Hepatocyte (in vitro differentiated cells): ENCODE measurements around the gene CALD1.

Source experiments
- CTCF ChIP-seq: fragments of 200-600 bp; sonication (generic); IDR thresholded peaks from 2 replicates; pipeline ENCODE4 v1.5.1; 2016; ENCODE audit warnings: antibody characterized with exemption, mild to moderate bottlenecking; ENCODE audit not compliant: poor library complexity
- EZH2 ChIP-seq: fragments of 200-600 bp; sonication (generic); IDR thresholded peaks from 2 replicates; pipeline ENCODE4 v1.6.1; 2016; ENCODE audit warnings: antibody characterized with exemption, mild to moderate bottlenecking, borderline replicate concordance
- EZH2phosphoT487 ChIP-seq: fragments of 200-600 bp; sonication (generic); IDR thresholded peaks from one replicate; pipeline ENCODE4 v1.6.1; 2018; ENCODE audit warnings: antibody characterized with exemption, mild to moderate bottlenecking, low read depth, moderate library complexity; ENCODE audit not compliant: unreplicated experiment, severe bottlenecking

- no peak for TF ChIP-seq CTCF
- no peak for TF ChIP-seq EZH2
- no peak for TF ChIP-seq EZH2phosphoT487
Measured at GRCh38 chr7:134799377-134799776, 19.9 kb downstream of the CALD1 start.
